Tibial nerve (tissue), 4 donors: Measurements from ENCODE around the gene RASEF.

Source experiments
- EP300 ChIP-seq, 2 donors: sonication (generic); formaldehyde crosslinking; IDR thresholded peaks; one replicate each; pipeline ENCODE4 v1.6.1; 2017; ENCODE audit warnings: antibody characterized with exemption in 2 of 2, mild to moderate bottlenecking in 1 of 2
- POLR2A ChIP-seq, 2 donors: fragments of 450-650 bp; IDR thresholded peaks; one replicate each; pipeline ENCODE4 v1.6.1; 2017; ENCODE audit warnings: antibody characterized with exemption in 2 of 2, mild to moderate bottlenecking in 2 of 2, moderate library complexity in 2 of 2
- TF ChIP-seq, protein P1 (sequence below), 5 experiments: fragments of 200-600 bp in 3 of 5; fragments of 450-650 bp in 2 of 5; sonication (generic) in 3 of 5; IDR thresholded peaks; one replicate each; pipeline ENCODE4 v1.5.1; 2016 to 2019; ENCODE audit warnings: antibody characterized with exemption in 5 of 5, mild to moderate bottlenecking in 3 of 5, moderate library complexity in 2 of 5

DNA sequence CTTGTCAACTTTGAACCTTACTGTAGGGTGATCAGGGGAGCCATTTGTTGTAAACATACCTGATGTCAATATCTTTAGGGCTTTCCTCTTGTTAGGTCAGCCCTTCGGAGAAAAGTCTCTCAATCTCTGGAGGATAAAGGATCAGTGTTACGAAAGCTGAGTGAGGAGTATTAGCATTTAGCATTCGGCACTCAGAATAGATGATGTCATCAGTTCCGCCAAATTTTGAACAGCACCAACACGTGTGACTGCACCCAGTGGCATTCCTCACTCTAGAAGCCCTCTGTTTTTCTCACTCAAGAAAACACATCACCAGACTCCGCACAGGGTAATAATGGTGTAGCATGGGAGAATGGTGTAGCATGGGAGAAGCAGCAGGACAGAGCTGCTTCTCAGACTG, 87.8 kb downstream of the RASEF start:
- TF ChIP-seq, protein P1, sequence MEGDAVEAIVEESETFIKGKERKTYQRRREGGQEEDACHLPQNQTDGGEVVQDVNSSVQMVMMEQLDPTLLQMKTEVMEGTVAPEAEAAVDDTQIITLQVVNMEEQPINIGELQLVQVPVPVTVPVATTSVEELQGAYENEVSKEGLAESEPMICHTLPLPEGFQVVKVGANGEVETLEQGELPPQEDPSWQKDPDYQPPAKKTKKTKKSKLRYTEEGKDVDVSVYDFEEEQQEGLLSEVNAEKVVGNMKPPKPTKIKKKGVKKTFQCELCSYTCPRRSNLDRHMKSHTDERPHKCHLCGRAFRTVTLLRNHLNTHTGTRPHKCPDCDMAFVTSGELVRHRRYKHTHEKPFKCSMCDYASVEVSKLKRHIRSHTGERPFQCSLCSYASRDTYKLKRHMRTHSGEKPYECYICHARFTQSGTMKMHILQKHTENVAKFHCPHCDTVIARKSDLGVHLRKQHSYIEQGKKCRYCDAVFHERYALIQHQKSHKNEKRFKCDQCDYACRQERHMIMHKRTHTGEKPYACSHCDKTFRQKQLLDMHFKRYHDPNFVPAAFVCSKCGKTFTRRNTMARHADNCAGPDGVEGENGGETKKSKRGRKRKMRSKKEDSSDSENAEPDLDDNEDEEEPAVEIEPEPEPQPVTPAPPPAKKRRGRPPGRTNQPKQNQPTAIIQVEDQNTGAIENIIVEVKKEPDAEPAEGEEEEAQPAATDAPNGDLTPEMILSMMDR (IDR thresholded peaks at IDR 0.05): no peak
- TF ChIP-seq POLR2A (IDR thresholded peaks at IDR 0.05) (no peak), EP300 (IDR thresholded peaks at IDR 0.05) (no peak)
